NCI-H2171 treated with DMSO at 0.1 percent for 48 hours (cell line): ENCODE results near the gene CPNE5.

Source experiments
- DNase-seq: peaks from one replicate; lab custom pipeline; 2025; lab: John Stamatoyannopoulos, UW

The CPNE5 gene

DNA sequence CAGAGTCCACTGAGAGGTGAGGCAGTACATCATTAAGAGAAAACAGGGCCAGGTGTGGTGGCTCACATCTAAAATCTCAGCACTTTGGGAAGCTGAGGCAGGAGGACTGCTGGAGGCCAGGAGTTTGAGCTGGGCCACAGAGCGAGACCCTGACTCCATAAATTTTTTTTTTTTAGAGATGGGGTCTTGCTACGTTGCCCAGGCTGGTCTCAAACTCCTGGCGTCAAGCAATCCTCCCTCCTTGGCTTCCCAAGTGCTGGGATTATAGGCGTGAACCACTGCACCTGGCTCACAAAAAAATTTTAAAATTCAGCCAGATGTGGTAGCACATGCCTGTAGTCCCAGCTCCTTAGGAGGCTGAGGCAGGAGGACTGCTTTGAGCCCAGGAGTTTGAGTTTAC is 18.1 kb upstream of the CPNE5 start:
- no peak for DNase-seq

DNA sequence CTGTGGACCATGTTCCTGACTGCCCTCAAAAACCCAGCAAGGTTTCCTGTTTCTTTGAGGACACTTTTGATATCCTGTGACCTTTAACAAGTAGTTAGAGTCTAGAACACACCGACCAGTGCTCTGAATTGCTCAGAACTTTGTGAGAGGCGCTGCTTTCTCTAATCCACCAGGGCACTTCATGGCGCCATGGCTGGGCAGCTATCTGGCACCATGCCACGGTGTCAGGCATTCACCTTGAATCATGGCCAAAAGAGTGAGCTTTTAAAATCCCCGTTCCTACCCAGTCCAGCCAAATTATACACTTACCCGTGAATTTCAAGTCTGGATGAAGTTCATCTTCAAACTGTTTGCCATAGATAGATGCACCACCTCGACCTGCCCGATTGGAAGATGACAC is 17.0 kb upstream of the CPNE5 start:
- no peak for DNase-seq

DNA sequence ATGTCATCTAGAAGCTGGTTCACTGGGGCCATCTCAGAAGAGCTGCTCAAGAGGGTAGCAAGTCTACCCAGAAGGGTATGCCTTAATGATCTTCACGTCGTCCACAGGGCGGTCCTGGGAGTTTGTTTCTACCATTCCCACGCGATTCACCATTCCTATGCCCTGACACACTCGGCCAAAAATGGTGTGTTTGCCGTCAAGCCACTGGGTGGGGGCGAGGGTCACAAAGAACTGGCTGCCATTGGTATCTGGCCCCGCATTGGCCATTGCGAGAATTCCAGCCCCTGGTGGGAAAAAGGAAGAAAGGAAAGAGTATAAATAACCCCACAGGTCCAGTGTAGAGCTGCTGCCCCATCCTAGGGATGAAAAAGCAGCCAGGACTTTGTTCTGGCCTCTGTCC is 16.5 kb upstream of the CPNE5 start:
- no peak for DNase-seq

DNA sequence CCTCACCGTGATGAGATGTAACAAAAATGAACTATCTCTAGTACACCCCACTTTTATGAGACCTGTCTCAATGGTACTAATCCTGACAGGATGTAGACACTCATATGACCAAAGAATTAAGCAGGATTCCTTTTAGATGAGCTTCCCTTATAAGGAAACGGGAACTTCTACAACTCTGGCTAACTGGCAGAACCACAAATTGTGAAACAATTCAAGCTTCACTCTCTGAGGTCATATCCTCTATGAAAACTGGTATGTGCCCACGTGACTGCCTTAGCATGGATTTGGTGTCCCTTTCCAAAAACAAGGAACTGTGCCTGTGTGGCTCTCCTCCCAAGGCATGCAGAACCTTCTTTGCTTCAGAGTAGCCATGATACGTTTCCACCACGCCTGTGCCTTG is 14.1 kb upstream of the CPNE5 start:
- no peak for DNase-seq

DNA sequence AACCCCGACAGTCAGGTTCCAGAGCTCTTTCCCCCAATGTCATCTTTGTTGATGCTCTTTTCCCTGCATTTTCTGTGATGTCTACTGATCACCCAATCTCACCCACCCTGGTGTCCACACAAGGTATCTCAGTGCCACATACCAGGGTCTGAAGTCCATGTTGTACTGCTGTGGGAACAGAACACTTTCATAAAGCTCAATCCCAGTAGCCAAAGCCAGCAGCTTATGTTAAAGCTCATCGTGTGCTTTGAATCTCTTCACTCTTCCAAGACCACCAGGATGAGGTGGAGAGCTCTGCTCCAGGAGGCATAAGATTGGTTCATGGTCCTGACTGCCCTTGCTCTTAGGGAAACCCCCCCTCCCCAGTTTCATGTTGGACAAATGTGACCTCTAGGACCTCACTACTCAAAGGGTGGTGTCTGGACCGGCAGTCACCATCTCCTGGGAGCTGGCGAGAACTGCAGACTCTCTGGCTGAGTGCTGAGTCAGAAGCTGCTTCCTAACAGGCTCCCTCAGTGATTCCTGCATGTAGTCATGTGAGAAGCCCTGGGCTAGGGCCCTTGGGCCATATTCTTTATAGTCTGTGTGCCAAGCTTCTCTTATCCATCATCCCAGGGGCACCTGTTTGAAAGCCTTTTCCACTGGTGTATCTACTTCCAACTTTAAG is 13.4 kb upstream of the CPNE5 start:
- DNase-seq = no peak

DNA sequence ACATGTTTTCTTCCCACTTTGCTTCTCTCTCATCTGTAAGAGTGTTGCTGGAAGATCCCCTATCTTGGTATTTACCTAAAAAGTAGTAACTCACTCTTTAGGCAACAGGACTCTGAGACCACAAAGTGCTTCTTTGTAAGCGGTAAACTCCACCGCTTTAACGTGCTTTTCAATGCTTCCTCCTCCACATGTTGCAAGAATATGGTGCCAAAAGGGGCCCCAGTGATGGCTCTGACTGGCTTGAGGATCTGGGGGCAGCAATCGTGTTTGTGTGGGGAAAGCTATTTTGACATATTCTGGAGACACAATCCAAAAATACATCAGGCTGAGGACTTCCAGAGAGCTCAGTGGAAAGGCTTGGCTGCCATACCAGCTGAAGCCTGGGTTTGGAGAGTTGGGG is 12.4 kb upstream of the CPNE5 start:
- no peak for DNase-seq

DNA sequence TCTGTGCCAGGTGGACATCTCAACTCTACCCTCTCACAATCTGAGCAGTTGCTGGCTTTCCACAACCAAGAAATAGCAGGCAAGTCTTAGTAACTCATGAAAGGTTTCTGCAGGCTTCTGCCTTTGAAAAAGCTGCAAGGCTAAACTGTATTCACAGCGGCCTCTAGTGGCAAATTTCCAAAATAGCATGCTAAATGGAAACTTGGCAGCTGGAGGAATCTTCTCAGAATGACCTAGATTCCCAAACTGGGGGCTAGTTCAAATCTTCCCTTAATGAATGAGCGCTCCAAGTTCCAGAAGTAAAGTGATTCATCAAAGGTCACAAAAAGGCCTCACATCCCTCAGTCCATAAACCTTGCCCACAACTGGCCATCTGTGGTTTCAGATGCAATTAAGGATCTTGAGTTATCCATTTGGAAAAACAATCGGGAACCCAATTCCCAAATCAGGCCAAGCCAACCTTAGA is 11.9 kb upstream of the CPNE5 start:
- peak; percentile 69 for DNase-seq

DNA sequence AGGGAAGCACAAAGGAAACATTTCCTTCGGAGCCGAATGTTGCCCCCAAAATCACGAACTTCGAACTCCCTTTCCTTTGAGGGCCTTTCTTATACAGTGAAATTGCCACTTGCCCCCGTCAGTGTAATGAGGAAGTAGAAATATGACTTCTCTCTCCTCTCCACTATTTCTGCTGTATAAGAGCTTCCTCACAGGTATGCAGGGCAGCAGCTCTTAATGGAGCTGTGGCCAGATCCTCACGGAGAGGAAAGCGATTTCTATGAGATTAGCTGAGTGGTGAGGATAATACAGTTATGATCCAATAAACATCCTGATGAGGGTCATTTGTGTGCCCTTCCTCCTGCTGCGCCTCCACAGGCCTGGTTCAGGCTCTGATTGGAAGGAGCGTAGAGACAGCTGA is 10.8 kb upstream of the CPNE5 start:
- DNase-seq = no peak

DNA sequence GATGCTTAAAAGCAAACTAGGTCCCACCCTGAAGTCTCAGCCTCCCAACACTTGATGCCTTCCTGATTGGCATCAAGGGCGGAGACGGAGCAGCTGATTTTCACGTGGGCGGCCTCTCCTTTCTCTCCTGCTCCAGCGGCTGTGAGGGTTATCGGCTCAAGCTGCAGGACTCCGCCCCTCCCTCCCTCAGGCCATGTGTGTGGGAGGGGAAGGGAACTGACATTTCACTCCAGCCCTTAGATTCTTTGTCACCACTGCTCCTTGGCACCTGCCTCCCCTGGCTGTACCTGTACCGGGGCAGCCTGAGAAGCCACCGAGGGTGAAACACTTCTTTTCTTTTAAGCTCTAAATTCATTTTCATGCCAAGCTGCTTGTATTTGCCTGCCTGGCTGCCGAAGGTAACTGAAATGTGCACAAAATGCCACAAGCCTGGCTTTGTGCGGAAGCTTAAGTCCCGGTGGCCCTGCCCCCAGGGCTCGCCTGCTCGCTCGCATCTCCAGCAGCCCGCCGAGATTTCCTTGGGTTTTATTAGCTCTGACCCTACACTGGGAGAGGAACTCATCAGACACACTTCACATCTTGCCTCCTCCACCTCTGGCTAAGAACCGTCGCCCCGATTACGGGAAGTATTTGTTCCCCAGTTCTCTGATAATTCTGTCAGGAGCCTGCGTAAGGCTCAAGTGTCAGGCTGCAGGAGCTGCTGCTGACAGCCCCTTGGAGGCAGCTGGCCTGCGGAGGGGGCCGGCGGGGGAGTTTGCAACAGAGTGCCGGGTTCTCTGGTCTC is 9.6 kb upstream of the CPNE5 start:
- DNase-seq = peak; percentile 63

DNA sequence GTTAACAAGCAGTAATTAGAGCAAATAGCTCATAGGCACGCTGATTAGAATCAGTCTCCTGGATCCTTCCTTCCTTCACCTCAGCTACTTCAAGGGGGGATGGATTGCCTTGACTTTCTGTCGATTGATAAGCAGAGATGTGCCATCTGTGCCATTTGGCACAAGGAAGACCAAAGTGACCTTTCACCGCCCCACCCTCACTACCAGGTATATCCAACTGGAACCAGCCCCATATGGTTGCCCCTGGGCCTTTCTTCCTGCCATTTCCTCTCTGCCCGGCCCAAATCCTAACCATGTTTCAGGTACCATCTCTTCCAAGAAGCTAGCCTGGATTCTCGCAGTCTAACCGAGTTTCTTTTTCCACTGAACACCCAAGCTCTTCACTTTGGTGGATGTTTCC is 8.7 kb upstream of the CPNE5 start:
- no peak for DNase-seq

DNA sequence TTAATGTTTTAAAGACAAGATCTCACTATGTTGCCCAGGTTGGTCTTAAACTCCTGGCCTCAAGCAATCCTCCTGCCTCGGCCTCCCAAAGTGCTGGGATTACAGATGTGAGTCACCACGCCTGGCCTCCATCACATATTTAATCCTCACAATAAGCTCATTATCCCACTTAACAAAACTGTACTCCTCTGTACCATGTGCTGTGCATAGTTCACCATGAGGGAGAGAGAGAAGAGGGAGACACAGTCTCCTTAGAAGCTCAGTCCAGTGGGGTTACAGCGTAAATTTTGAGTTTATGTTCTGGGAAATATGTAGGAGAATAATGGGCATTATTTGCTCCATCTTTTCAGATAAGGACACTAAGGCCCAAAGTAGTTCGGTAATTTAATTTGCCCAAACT is 7.9 kb upstream of the CPNE5 start:
- DNase-seq = no peak

DNA sequence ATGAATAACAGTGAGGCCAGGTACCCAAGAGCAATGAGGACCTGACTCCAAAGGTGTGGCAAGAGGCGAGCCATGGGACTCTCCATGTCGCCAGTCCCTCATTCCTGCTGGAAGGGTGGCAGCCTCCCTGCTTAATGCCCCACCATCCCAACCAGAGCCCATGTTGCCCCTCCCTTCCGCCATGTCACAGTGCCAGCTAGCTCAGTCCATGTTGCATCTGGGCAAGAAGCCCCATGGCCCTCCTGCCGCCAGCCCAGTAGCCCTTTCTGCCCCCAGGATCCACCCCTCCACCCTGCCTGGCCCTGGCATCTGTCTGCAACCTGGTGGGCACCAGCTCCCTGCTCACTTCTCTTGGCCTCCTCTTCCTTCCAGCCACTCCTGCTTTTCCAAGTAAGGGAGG is 6.0 kb upstream of the CPNE5 start:
- DNase-seq = no peak

DNA sequence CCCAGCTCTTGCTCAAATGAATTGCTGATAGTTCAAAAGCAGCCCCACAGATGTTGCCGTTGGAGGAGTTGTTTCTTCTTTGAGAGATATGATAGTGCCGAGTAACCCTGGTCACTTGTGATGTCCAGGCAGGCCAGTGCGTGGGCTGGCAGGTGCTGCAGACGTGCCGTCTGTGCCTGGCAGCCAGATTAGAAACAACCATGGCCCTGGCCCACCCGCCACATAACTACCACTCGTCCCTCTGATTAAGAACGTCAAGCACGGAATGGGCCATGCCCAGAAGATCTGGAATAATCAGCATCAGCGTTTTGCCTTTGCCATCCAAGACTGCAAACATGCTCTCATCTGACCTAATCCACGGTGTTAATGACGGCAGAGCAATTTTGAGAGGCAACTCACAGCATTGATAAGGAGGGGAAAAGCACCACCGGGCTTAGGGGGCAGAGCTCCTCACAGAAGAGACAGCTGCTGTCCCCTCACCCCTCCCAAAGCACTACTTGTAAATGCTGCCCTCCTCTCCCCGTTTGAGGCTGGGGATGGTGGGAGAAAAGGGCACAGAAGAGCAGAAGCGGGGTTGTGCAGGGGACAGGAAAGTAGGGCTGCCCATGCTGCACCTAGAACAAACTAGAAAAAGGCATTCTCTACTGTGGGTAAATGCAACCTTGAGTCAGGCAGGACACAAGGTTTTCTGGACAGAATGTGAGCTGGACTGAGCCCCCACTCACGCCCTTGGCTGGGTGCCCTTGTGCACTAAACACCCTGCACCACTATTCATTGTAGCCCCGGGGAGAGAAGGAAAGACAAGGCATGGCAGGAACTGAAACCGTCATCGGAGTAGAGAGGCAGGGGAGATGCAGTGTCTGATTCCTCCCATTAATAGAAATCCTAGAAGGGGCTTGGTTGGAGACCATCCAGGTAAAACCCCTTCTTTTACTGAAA is 5.3 kb upstream of the CPNE5 start:
- no peak for DNase-seq

DNA sequence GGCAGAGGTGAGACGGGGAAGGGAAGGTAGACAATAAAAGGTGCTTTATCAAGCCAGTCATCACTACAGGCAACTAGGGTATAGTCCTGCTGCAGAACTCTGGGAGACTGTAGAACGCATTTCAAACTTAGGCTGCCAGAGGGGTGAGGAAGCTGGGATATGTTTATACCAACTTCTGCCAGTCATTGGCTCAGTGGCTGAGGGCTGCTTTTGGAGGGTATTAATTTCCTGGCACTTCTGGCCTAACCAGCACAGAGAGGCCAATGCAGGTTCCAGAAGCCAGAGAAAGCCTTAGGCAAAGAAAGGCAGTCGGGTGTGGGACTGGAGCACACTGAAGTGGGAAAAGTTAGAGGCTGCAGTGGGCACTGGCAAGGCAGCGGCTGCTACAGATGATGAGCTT is 3.9 kb upstream of the CPNE5 start:
- DNase-seq = no peak

DNA sequence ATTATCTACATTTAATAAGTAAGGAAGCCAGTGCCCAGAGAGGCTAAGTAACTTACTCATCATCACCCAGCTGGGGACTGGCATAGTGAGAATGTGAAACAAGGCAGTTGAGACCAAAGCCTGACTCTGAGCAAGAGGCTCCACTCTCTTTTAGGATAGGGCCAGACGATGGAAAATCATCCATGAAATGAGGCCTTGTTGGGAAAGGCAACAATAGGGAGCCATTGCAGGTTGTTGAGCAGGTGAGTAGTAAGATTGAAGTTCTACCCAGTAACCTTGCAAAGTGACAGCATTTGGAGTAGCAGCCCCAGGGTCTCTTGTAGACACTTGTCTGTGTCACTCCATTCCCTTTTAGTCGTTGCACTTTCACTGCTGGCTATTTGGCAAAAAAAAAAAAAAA is 2.5 kb upstream of the CPNE5 start:
- no peak for DNase-seq

DNA sequence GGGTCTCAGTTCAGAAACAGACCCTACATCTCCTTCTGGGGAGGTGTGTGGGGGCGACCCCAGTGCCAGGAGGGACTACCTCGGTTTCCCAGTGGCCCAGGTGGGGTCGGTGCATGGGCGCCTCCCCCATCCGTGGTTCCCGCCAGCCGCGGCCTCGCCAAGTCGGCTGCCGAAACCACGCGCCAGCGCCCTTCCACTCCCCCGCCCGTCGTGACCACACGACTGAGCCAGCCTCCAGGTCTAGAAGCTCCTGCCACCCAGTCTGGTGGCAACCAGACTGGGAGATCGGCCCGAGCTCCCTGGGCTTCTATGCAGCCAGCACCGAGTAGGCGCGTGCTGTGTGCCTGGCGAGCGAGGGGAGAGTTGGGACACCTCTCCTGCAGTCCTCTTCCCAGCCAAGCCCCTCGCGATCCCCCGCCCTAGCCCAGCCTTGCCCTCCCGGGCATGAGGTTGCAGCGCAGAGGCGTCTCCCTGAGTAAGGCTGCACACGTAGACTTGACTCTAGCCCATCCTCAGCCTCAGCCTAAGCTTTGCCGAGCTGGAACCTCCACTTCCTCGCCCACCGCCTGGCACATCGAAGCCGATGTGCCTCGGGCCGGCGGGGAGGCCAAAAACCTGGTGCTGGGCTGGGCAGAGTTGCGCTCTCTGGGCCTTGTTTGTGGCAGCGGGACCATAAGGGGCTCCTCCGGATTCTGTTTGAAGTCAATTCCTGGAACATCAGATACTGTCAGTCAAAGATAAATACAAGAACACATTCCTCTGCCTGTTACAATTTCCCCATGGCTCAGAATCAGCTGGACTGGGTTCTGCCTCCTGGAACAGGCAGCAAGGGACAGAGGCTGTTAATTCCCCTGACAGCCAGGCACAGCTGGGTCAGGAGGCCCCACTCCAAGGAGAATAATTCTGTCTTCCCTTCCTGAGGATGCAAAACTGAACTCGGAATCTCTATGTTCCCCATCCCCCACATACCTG is 1.5 kb upstream of the CPNE5 start:
- DNase-seq = peak; percentile 6

DNA sequence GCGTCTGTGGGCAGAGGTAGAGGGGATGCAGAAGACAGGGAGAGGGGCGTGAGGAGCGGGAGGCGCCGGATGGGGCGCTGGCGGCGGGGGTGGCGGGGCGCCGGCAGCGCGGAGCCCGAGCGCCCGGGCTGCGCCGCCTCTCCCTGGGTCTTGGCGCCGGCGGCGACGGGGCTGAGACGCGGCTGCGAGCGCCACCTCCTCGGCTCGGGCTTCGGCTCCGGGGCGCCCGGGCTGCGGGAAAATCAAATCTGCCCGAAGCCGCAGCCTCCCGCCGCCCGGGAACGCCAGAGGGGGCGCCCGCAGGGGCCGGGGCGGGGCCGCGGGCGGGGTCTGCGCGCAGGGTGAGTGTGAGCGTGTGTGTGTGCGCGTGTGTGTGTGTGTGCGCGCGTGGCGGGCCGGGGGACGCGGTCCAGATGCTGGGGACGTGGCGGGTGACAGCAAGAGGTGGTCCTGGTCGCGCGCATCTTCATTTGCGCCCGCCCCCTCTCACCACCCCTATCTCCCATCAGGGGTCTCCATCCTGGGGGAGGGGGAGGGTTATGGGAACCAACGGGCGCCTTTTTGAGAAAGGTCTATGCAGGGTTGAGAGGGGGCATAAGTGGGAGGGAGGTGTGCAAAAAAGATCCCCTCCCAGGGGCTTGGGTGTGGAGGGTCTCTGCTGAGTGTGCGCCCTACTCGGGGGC is 646 bp upstream of the CPNE5 start:
- peak; percentile 43 for DNase-seq

DNA sequence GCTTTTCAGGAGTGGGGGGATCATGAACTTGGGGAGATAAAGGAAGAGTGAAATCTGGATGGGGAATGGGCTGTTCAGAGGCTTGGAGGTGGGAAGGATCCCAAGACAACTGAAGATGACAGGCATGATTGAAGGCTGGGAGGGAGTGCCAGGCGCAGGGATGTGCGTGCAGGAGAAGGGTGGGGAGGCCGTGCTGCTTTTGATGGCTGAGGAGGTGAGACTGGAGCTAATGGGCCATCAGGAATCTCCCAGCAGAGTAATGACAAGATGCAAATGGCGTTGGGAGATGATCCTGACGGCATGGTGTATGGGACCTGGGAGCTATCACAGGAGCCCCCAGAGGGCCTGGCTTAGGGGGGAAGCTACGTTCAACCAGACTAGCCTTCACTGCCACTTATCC is 1.6 kb downstream of the CPNE5 start:
- no peak for DNase-seq

DNA sequence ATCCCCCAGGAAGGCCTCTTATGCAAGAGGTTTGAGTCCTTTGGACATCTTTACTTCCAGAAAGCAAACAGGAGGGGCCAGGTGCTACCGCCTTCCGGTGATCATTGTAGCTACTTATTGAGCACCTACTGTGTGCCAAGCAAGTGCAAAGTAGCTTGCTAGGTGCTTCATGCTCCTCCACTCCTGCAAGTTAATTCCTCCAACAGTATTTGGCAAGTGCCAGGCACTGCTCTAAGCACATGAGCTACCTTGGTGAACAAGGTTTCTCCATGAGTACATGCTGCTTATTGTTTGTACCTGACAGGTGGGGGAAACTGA is 2.3 kb downstream of the CPNE5 start:
- no peak for DNase-seq

DNA sequence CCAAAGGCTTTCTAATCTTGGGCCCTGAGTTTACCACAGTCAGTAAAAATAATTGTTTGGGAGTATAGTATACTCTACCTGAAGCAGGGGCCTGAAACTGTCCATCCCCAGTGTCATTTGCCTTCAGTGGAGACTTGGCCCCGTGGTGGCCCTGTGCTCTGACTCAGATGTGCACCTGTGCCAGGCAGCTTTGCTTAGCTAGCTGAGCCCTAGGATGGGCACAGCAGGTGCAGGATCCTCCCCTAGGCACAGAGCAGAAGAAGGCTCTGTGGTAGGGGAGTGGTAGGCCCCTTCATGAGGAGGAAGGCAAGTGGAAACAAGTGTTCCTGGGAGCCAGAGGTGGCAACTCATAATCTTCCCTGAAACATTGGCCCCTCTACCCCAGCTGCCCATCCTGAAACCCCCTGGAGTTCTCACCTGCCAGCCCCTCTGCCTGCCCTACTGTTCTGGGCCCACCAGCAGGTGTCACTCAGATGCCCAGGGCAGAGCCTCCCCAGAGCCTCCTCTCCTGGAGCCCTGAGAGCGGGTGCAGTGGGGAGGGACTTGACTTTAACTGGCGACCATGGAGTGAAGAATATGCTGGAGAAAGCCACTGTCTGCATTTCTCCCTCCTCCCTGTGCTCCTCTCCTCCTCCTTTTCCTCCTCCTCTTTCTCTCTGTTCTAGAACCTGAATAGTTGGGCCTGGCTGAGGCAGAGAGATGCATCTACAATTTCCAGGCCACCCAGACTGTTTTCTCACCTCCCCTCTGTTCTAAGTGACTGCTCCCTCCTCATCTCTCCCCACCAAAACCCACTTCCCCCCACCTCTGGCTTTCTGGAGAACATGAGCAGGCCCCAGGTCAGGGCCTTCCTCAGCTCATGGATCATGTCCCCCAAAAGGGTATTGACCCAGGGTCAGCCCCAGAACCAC is 2.9 kb downstream of the CPNE5 start:
- no peak for DNase-seq
